Glutamatergic neuron (in vitro differentiated cells): ENCODE measurements around the gene ANO2. TPM values are rescaled to one million over a fixed set of nuclear protein-coding genes. Genes with fewer than 3 reads are reported as not detected.

Experiments
- DNase-seq: peaks from one replicate; pipeline ENCODE4 v3.0.0; 2022
- H3K27ac Mint-ChIP-seq: one replicate; pipeline ENCODE4 v1.8.0; 2020; ENCODE audit warnings: mild to moderate bottlenecking, mixed read lengths, inconsistent platforms; ENCODE audit not compliant: unreplicated experiment
- H3K27me3 Mint-ChIP-seq: one replicate; pipeline ENCODE4 v1.8.0; 2020; ENCODE audit warnings: mild to moderate bottlenecking, moderate library complexity, mixed read lengths, inconsistent platforms; ENCODE audit not compliant: unreplicated experiment
- H3K36me3 Mint-ChIP-seq: one replicate; pipeline ENCODE4 v1.8.0; 2020; ENCODE audit warnings: mild to moderate bottlenecking, mixed read lengths, inconsistent platforms; ENCODE audit not compliant: unreplicated experiment
- H3K4me1 Mint-ChIP-seq: one replicate; pipeline ENCODE4 v1.8.0; 2020; ENCODE audit warnings: mild to moderate bottlenecking, low read depth, mixed read lengths, inconsistent platforms; ENCODE audit not compliant: unreplicated experiment
- H3K4me3 Mint-ChIP-seq: one replicate; pipeline ENCODE4 v1.8.0; 2020; ENCODE audit warnings: mild to moderate bottlenecking, mixed read lengths, inconsistent platforms; ENCODE audit not compliant: unreplicated experiment
- H3K9me3 Mint-ChIP-seq: one replicate; pipeline ENCODE4 v1.8.0; 2020; ENCODE audit warnings: mild to moderate bottlenecking, moderate library complexity, mixed read lengths, inconsistent platforms; ENCODE audit not compliant: unreplicated experiment
- total RNA-seq: library from RNA; stranded (reverse); fragmentation: NEBNext Ultra II Directional; extraction: Animal tissue kit (Norgen Biotek cat#: 25700); gene quantifications from one replicate; pipeline ENCODE4 v1.2.1, GENCODE V29; 2021; ENCODE audit not compliant: unreplicated experiment
- TF ChIP-seq, protein P1 (sequence below): fragments of 200-600 bp; sonication (generic); IDR thresholded peaks from one replicate; pipeline ENCODE4 v1.5.0; 2021; ENCODE audit not compliant: partially characterized antibody, unreplicated experiment

The ANO2 gene
- total RNA-seq, 1 donor from 2014 or later = not detected

DNA sequence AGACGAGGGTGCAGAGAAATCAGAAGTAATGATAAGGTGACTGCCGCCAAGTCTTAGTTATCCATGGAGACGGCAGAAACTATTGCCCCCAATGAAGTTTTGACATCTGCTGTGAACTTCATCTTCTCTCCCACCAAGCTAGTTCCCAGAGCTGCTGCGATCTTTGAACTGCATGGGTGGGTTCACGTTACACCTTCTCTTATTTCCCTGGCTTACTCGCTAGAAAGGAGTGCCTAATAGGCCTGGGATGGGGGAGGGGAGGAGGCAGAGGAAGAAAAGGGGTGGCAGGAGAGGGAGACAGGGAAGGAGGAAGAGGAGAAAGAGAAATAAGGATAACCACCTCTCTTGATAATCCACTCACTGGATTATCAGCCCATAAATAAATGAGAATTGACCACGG lies 356.0 kb downstream of the ANO2 start:
- no peaks in the 10 kb centered on the region for H3K9me3 Mint-ChIP-seq
- H3K27me3 Mint-ChIP-seq = peaks cover under 1% of the 10 kb centered on the region
- peaks cover 2% of the 10 kb centered on the region for H3K4me1 Mint-ChIP-seq
- no peak for DNase-seq
- no peak overlapping the region for H3K27ac Mint-ChIP-seq
- H3K36me3 Mint-ChIP-seq = no peaks in the 10 kb centered on the region
- no peak overlapping the region for H3K4me3 Mint-ChIP-seq
- TF ChIP-seq, protein P1, sequence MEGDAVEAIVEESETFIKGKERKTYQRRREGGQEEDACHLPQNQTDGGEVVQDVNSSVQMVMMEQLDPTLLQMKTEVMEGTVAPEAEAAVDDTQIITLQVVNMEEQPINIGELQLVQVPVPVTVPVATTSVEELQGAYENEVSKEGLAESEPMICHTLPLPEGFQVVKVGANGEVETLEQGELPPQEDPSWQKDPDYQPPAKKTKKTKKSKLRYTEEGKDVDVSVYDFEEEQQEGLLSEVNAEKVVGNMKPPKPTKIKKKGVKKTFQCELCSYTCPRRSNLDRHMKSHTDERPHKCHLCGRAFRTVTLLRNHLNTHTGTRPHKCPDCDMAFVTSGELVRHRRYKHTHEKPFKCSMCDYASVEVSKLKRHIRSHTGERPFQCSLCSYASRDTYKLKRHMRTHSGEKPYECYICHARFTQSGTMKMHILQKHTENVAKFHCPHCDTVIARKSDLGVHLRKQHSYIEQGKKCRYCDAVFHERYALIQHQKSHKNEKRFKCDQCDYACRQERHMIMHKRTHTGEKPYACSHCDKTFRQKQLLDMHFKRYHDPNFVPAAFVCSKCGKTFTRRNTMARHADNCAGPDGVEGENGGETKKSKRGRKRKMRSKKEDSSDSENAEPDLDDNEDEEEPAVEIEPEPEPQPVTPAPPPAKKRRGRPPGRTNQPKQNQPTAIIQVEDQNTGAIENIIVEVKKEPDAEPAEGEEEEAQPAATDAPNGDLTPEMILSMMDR = no peak

DNA sequence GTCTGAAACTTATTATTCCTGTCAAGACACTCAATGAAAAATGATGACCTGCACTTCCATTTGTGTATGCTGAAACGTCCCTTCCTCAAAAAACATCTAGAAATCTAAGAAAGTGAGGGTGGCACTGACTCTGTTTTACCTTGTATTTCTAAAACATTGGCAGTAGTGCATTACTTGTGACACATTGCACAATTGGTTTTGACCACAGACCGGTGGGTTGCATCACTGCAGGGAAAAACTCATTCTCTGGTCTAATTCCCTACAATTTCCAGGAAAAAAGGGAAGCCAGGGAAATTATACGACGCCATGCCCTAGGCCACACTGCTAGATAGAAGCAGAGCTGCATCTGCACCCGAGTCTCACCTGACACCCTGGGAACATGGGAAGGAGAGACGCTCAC lies 356.5 kb downstream of the ANO2 start:
- TF ChIP-seq, protein P1 = no peak
- peaks cover 2% of the 10 kb centered on the region for H3K4me1 Mint-ChIP-seq
- no peaks in the 10 kb centered on the region for H3K36me3 Mint-ChIP-seq
- no peak for DNase-seq
- no peak overlapping the region for H3K27ac Mint-ChIP-seq
- no peak overlapping the region for H3K4me3 Mint-ChIP-seq
- H3K9me3 Mint-ChIP-seq = no peaks in the 10 kb centered on the region
- H3K27me3 Mint-ChIP-seq = peaks cover 5% of the 10 kb centered on the region

DNA sequence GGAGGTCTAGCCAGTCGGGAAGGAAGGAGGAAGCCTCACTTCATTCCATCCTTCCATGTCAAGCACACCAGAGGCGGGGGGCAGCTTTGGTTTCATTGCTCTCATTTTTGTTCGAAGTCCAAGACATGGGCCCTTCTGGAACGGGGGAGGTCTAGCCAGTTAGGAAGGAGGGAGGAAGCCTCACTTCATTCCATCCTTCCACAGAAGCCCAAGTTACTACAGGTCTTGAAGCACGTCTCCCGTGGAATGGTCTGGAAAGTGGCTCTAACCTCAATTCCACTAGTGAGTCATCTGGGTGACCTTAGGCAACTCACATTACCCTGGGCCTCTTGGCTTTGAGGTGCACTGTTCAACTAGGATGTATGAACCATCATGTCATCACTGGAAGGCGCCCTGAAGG lies 356.9 kb downstream of the ANO2 start:
- Mint-ChIP-seq H3K27ac (no peak overlapping the region), H3K4me1 (peaks cover 2% of the 10 kb centered on the region), H3K4me3 (no peak overlapping the region), H3K36me3 (no peaks in the 10 kb centered on the region), H3K9me3 (no peaks in the 10 kb centered on the region), H3K27me3 (peaks cover 5% of the 10 kb centered on the region)
- DNase-seq = no peak
- TF ChIP-seq, protein P1 = no peak

DNA sequence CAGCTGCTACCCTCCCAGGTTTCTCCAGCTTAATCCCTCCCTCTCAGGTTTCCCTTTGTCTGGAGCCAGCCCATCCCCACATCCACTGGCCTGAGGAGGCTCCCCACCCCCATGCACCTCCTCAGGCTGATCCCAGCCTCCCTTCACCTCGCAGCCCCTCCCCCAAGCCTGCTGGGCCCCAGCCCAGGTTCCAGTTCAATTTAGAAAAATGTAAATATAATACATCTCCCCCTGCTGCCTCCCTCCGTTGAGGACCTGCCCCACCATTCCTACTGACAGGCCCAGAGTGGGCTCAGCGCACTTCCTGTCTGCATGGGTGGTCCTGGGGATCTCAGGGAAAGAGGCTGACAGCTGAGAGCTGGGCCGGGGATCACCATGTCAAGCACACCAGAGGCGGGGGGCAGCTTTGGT lies 357.3 kb downstream of the ANO2 start:
- H3K9me3 Mint-ChIP-seq = no peaks in the 10 kb centered on the region
- TF ChIP-seq, protein P1 = no peak
- no peak overlapping the region for H3K4me3 Mint-ChIP-seq
- H3K27me3 Mint-ChIP-seq = peaks cover 5% of the 10 kb centered on the region
- H3K36me3 Mint-ChIP-seq = no peaks in the 10 kb centered on the region
- H3K27ac Mint-ChIP-seq = no peak overlapping the region
- no peak for DNase-seq
- H3K4me1 Mint-ChIP-seq = peaks cover 2% of the 10 kb centered on the region

DNA sequence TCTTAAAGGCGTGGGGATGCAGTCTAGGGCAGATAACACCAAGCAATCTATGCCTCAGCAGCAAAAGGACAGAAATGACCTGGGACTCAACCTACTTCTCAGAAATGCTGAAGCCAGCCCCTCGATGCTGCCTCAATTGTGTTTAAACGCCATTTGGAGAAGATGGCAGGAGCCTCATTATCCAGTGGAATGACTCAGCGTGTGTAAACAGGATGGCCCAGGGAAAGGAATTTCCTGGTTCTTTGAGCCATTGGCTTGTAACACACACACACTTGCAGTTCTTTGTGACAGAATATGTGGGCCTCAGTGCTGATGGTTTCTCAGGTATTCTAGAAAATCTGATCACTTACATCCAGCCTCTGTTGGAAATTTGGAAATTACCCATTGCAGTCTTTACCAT lies 358.9 kb downstream of the ANO2 start:
- Mint-ChIP-seq H3K4me3 (no peak overlapping the region), H3K27me3 (peaks cover 5% of the 10 kb centered on the region), H3K4me1 (peaks cover 2% of the 10 kb centered on the region), H3K36me3 (no peaks in the 10 kb centered on the region), H3K27ac (no peak overlapping the region), H3K9me3 (no peaks in the 10 kb centered on the region)
- no peak for DNase-seq
- TF ChIP-seq, protein P1 = no peak
